HCT116 (cell line): ENCODE data around the gene CHCHD3. TPM values are rescaled to one million over a fixed set of nuclear protein-coding genes. Genes with fewer than 3 reads are reported as not detected.

Source experiments
- ATAC-seq: fragments of 200-7000 bp; cut with Tn5 transposase; 2 replicates; pipeline ENCODE4 v1.9.1; 2020; ENCODE audit warnings: mild to moderate bottlenecking, moderate library complexity
- BruUV-seq: library from RNA; stranded (reverse); fragments of 400-500 nt; replicated peaks from 2 replicates; lab custom pipeline; 2021; lab: Mats Ljungman, UMichigan
- CTCF ChIA-PET: fragments of 300-600 bp; sonication (Branson Sonifier 250); formaldehyde crosslinking; loops from one replicate; lab custom pipeline; 2021; ENCODE audit warnings: antibody characterized with exemption; lab: Charles Lee
- POLR2A ChIA-PET: fragments of 300-600, 350-600 bp; sonication (Branson Sonifier 250); formaldehyde crosslinking; loops from one replicate; lab custom pipeline; 2021; ENCODE audit warnings: antibody characterized with exemption; lab: Charles Lee
- RAD21 ChIA-PET, 2 experiments: fragments of 300-600 bp; sonication (Branson Sonifier 250); formaldehyde crosslinking; loops; one replicate each; lab custom pipeline; 2023; ENCODE audit warnings: low total read pairs in 2 of 2; ENCODE audit not compliant: uncharacterized antibody in 2 of 2, unreplicated experiment in 2 of 2, low non-redundant PET in 1 of 2; lab: Charles Lee
- DNase-seq: peaks from one replicate; pipeline ENCODE4 v3.0.0-alpha.2; 2010; ENCODE audit warnings: low read depth, low spot score
- H2AFZ ChIP-seq: fragments of 200-600 bp; shearing (Covaris generic), sonication (generic); 2 replicates; pipeline ENCODE4 v1.6.1; 2017; ENCODE audit warnings: low read depth, mixed run types, mixed read lengths, antibody characterized with exemption, low read length; ENCODE audit not compliant: poor library complexity, severe bottlenecking
- H3K27ac ChIP-seq: 2 replicates; pipeline ENCODE4 v1.5.1; 2012; ENCODE audit warnings: low read depth, low read length
- H3K27me3 ChIP-seq: fragments of 200-600 bp; sonication (generic); 2 replicates; pipeline ENCODE4 v1.6.1; 2016; ENCODE audit warnings: mixed run types, low read length, mixed read lengths; ENCODE audit not compliant: insufficient read depth
- H3K36me3 ChIP-seq, 2 experiments: fragments of 200-500 bp in 1 of 2; fragments of 200-600 bp in 1 of 2; sonication (Bioruptor generic) in 1 of 2; sonication (generic) in 1 of 2; 2 replicates each; pipeline versions ENCODE4 v1.5.1 to v1.6.1; 2014 to 2016; ENCODE audit warnings: low read length in 2 of 2, inconsistent platforms in 1 of 2, mixed read lengths in 1 of 2, mixed run types in 1 of 2; ENCODE audit not compliant: insufficient read depth in 2 of 2, control insufficient read depth in 1 of 2
- H3K4me1 ChIP-seq, 2 experiments: fragments of 200-600 bp in 1 of 2; sonication (generic) in 1 of 2; 2 replicates each; pipeline versions ENCODE4 v1.5.1 to v1.6.1; 2012 to 2017; ENCODE audit warnings: low read length in 2 of 2, inconsistent platforms in 1 of 2, mild to moderate bottlenecking in 1 of 2, mixed read lengths in 1 of 2, mixed run types in 1 of 2, moderate library complexity in 1 of 2; ENCODE audit not compliant: insufficient read depth in 2 of 2, control insufficient read depth in 1 of 2
- H3K4me2 ChIP-seq: fragments of 200-600 bp; sonication (generic); 2 replicates; pipeline ENCODE4 v1.6.1; 2017; ENCODE audit warnings: mixed run types, low read length, mixed read lengths
- H3K4me3 ChIP-seq, 2 experiments: fragments of 200-600 bp in 1 of 2; sonication (generic) in 1 of 2; replicated peaks in 1 of 2; 2 replicates each; pipeline ENCODE4 v1.5.1; 2011 to 2016; ENCODE audit warnings: low read length in 2 of 2, control low read depth in 1 of 2, low read depth in 1 of 2, mild to moderate bottlenecking in 1 of 2, mixed read lengths in 1 of 2, mixed run types in 1 of 2
- H3K79me2 ChIP-seq: fragments of 200-600 bp; sonication (generic); 2 replicates; pipeline ENCODE4 v1.6.1; 2017; ENCODE audit warnings: mild to moderate bottlenecking, mixed run types, low read length, moderate library complexity, mixed read lengths; ENCODE audit not compliant: insufficient read depth
- H3K9ac ChIP-seq: fragments of 200-600 bp; sonication (generic); 2 replicates; pipeline ENCODE4 v1.6.1; 2016; ENCODE audit warnings: low read length, mixed read lengths
- H3K9me2 ChIP-seq: fragments of 200-600 bp; sonication (generic), shearing (Covaris generic); 2 replicates; pipeline ENCODE4 v1.6.1; 2017; ENCODE audit warnings: mixed run types, mild to moderate bottlenecking, moderate library complexity; ENCODE audit not compliant: insufficient read depth
- H3K9me3 ChIP-seq, 2 experiments: fragments of 200-500 bp in 1 of 2; fragments of 200-600 bp in 1 of 2; sonication (Bioruptor generic) in 1 of 2; sonication (generic) in 1 of 2; 2 replicates each; pipeline ENCODE4 v1.6.1; 2014 to 2017; ENCODE audit warnings: low read length in 2 of 2, mixed read lengths in 2 of 2, inconsistent platforms in 1 of 2, low read depth in 1 of 2, mild to moderate bottlenecking in 1 of 2, mixed run types in 1 of 2, moderate library complexity in 1 of 2; ENCODE audit not compliant: control insufficient read depth in 1 of 2, insufficient read depth in 1 of 2
- H4K20me1 ChIP-seq: fragments of 200-600 bp; sonication (generic), shearing (Covaris generic); 2 replicates; pipeline ENCODE4 v1.6.1; 2017; ENCODE audit warnings: mixed run types, mild to moderate bottlenecking, moderate library complexity; ENCODE audit not compliant: insufficient read depth
- ATF3 ChIP-seq: IDR thresholded peaks from 2 replicates; pipeline ENCODE4 v1.6.1; 2012
- EGR1 ChIP-seq: IDR thresholded peaks from 2 replicates; pipeline ENCODE4 v1.6.1; 2012; ENCODE audit warnings: low read depth
- ELF1 ChIP-seq: IDR thresholded peaks from 2 replicates; pipeline ENCODE4 v1.6.1; 2012; ENCODE audit warnings: low read depth, borderline replicate concordance
- EZH2 ChIP-seq: fragments of 200-600 bp; sonication (generic); IDR thresholded peaks from 2 replicates; pipeline ENCODE4 v1.6.1; 2017; ENCODE audit warnings: antibody characterized with exemption, mixed run types
- FOSL1 ChIP-seq: IDR thresholded peaks from 2 replicates; pipeline ENCODE4 v1.6.1; 2012; ENCODE audit warnings: low read depth
- JUND ChIP-seq: IDR thresholded peaks from 2 replicates; pipeline ENCODE4 v1.6.1; 2012
- POLR2A ChIP-seq: IDR thresholded peaks from 2 replicates; pipeline ENCODE4 v1.7.0; 2011; ENCODE audit warnings: borderline replicate concordance; ENCODE audit not compliant: insufficient read depth, insufficient read length; ENCODE audit errors: extremely low read depth
- POLR2AphosphoS5 ChIP-seq: IDR thresholded peaks from 2 replicates; pipeline ENCODE4 v1.6.1; 2011; ENCODE audit warnings: mild to moderate bottlenecking, low read depth, low read length, moderate library complexity
- RAD21 ChIP-seq: IDR thresholded peaks from 2 replicates; pipeline ENCODE4 v1.6.1; 2012; ENCODE audit warnings: low read depth, mild to moderate bottlenecking
- REST ChIP-seq: IDR thresholded peaks from 2 replicates; pipeline ENCODE4 v1.6.1; 2012; ENCODE audit warnings: low read depth
- SIN3A ChIP-seq: IDR thresholded peaks from 2 replicates; pipeline ENCODE4 v1.6.1; 2012; ENCODE audit warnings: low read depth
- SP1 ChIP-seq: IDR thresholded peaks from 2 replicates; pipeline ENCODE4 v1.6.1; 2012; ENCODE audit warnings: low read depth
- SRF ChIP-seq: IDR thresholded peaks from 2 replicates; pipeline ENCODE4 v1.6.1; 2012; ENCODE audit warnings: low read depth
- YY1 ChIP-seq: IDR thresholded peaks from 2 replicates; pipeline ENCODE4 v1.6.1; 2011; ENCODE audit warnings: low read length, low read depth, moderate library complexity, mild to moderate bottlenecking; ENCODE audit not compliant: insufficient replicate concordance; ENCODE audit errors: extremely low read depth
- ZBTB33 ChIP-seq: IDR thresholded peaks from 2 replicates; pipeline ENCODE4 v1.6.1; 2011; ENCODE audit warnings: mild to moderate bottlenecking, low read length, moderate library complexity; ENCODE audit not compliant: insufficient replicate concordance; ENCODE audit errors: extremely low read depth
- ZFX ChIP-seq: fragments of 450-650 bp; IDR thresholded peaks from 2 replicates; pipeline ENCODE4 v1.6.1; 2017
- intact Hi-C: fragments of 100-400 bp; cut with micrococcal nuclease; formaldehyde crosslinking; loops from 2 replicates; pipeline ENCODE4 v1.10.0; 2022
- total RNA-seq: library from RNA; stranded (reverse); gene quantifications from one replicate; pipeline ENCODE4 v1.2.1, GENCODE V29; 2021; ENCODE audit not compliant: unreplicated experiment

CHCHD3 gene
- total RNA-seq, 1 experiment from 2014 or later = 73.5 TPM

DNA sequence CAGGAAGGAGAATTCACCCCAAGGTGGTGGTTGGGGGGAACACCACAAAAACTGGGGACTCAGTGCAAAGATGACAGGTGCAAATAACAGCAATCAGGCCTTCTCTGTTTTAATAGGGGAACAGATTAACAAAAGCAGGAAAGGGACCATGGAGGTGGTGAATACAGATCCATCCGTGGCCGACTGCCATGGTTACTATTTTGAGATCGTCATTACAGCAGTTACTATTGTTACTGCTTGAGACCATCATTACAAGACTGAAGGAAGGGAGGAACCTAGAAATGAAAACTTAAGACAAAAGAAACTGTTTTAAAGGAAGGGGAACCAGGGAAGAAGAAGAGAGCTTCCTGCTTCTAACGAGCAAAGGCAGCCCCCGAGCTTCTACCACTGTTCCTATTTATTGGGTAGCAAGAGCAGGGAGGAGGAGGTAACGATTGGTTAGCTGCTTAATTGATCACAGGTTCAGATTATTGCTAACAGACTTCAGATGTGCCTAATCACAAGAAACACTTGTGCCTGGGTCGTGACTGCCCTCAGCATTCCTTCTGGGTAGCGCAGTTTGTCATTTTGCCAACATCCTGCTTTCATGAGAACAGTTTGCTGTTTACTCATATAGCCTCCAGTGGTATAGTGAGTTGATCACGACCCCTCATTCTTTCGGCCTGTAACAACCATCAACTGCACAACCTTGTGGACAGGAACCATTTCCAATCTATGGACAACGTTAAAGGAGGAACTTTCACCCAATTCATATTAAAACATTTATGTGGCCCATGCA is 216.3 kb downstream of the CHCHD3 start:
- no peak overlapping the region for H2AFZ ChIP-seq
- no peaks in the 10 kb centered on the region for H3K9me2 ChIP-seq
- no peaks in the 10 kb centered on the region for H3K4me1 ChIP-seq
- ATAC-seq (no peak), DNase-seq (no peak)
- no peaks in the 10 kb centered on the region for H3K36me3 ChIP-seq
- ChIA-PET RAD21 (no interaction called here), CTCF (no interaction called here), POLR2A (no interaction called here)
- intact Hi-C loops = no loop called here
- H3K9ac ChIP-seq = no peak overlapping the region
- H3K27me3 ChIP-seq = no peaks in the 10 kb centered on the region
- no peak overlapping the region for H3K27ac ChIP-seq
- no peak overlapping the region for H3K4me3 ChIP-seq
- peaks cover 5% of the 10 kb centered on the region; the same call in 1 of the 2 replicates for H4K20me1 ChIP-seq
- TF ChIP-seq SRF (no peak), EGR1 (no peak), POLR2AphosphoS5 (no peak), SP1 (no peak), RAD21 (no peak), FOSL1 (no peak), ZBTB33 (no peak), SIN3A (no peak), JUND (no peak), REST (no peak), ATF3 (no peak), POLR2A (no peak), ZFX (no peak), YY1 (no peak), EZH2 (no peak), ELF1 (no peak)
- H3K9me3 ChIP-seq = no peaks in the 10 kb centered on the region; a peak in 1 of 4 replicates
- BruUV-seq = no TSS peak
- H3K4me2 ChIP-seq = no peak overlapping the region
- no peaks in the 10 kb centered on the region; the same call in 1 of the 2 replicates for H3K79me2 ChIP-seq
